ENCODE measurements around the gene CBY1. TPM values are rescaled to one million over a fixed set of nuclear protein-coding genes. Genes with fewer than 3 reads are reported as not detected.

Gene CBY1
- total and polyA plus RNA-seq, 2 donors (not counting 3 experiments of a cell fraction or from before 2014, with no cell fraction given) = 37.0 to 41.8 TPM

GRCh38 chr22:38645430-38645829 lies 11.0 kb upstream of the CBY1 start:
- Histone ChIP-seq H3K9me1 (replicated peaks; ENCODE audit: control insufficient read depth, extremely low read depth, insufficient read depth, low read length) (no peaks in the 10 kb centered on the region), H3K79me2 (ENCODE audit: control insufficient read depth, insufficient read depth, low read length) (no peaks in the 10 kb centered on the region), H4K20me1 (replicated peaks; ENCODE audit: control insufficient read depth, extremely low read depth, insufficient read depth, low read length) (no peaks in the 10 kb centered on the region), H3K27me3 (ENCODE audit: control insufficient read depth in 2 of 2, insufficient read depth in 2 of 2, low read length in 2 of 2) (no peaks in the 10 kb centered on the region), H3K9me3 (replicated peaks; ENCODE audit: control insufficient read depth, insufficient read depth, low read length) (no peaks in the 10 kb centered on the region), H3K9ac (replicated peaks; ENCODE audit: extremely low read depth, insufficient read depth, low read length) (no peak overlapping the region), H3K27ac (ENCODE audit: insufficient read depth, low read depth, low read length) (no peak overlapping the region), H3K4me2 (ENCODE audit: insufficient read depth, low read length) (no peak overlapping the region), H3K4me1 (ENCODE audit: control insufficient read depth, extremely low read depth, insufficient read depth, low read length) (no peaks in the 10 kb centered on the region), H3K4me3 (replicated peaks in 1 of 3; ENCODE audit: insufficient read depth in 1 of 3, low read depth in 1 of 3, low read length in 3 of 3) (no peak overlapping the region), H2AFZ (ENCODE audit: low read depth, low read length) (no peak overlapping the region), H3K36me3 (ENCODE audit: control insufficient read depth in 2 of 2, extremely low read depth in 1 of 2, insufficient read depth in 2 of 2, low read length in 2 of 2) (no peaks in the 10 kb centered on the region)
- dilution Hi-C loops (cut with MboI; ENCODE audit: extremely low pct_ligation_motif_present, low sequenced_read_pairs) = no loop called here
- no TSS peak for BruUV-seq (replicated peaks)
- POLR2A ChIA-PET = no interaction called here
- no peak for DNase-seq (ENCODE audit: low read depth, low spot score)
- no peak for TF ChIP-seq CTCF (IDR thresholded peaks at IDR 0.05; ENCODE audit: extremely low read depth in 1 of 2, insufficient read depth in 1 of 2, low read depth in 1 of 2, low read length in 2 of 2)
- TF ChIP-seq GATA2 (IDR thresholded peaks at IDR 0.05; ENCODE audit: insufficient read depth, insufficient read length, low read depth, low read length) = no peak
- no peak for TF ChIP-seq POLR2A (IDR thresholded peaks at IDR 0.05; ENCODE audit: low read depth, low read length)
- no peak for TF ChIP-seq EZH2 (IDR thresholded peaks at IDR 0.05; ENCODE audit: borderline replicate concordance, low read depth, low read length, severe bottlenecking)
- TF ChIP-seq MYC (IDR thresholded peaks at IDR 0.05; ENCODE audit: low read depth, low read length) = no peak
- no peak for TF ChIP-seq MAX (IDR thresholded peaks at IDR 0.05; ENCODE audit: insufficient read depth, insufficient read length)
- TF ChIP-seq POLR2AphosphoS5 (IDR thresholded peaks at IDR 0.05; ENCODE audit: insufficient read depth, low read depth, low read length) = no peak
- FAIRE-seq = no peak
- intact Hi-C loops (cut with micrococcal nuclease) = no loop called here
- CTCF ChIA-PET = no interaction called here
